ENCODE results near the gene AHI1.

DNA sequence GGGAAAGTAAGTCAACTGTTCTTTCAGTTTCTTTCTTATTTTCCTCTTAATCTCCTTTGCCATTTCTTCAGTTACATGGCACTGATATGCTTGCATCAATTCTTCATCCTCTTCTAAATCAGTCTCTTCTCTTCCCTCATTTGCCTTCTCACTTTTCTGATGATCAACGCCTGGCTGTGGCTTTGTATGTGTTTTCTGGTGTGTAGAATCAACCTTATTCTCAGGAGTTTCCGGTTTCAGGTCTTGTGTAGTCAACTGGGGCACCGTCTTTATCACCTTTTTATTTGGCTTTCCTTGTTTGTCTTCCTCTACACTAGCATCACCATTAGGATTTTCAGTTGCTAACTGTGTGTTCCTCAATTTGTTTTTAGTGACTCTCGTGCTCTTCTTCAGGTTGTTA, 31.6 kb downstream of the AHI1 start:
- TF ChIP-seq, protein P1, sequence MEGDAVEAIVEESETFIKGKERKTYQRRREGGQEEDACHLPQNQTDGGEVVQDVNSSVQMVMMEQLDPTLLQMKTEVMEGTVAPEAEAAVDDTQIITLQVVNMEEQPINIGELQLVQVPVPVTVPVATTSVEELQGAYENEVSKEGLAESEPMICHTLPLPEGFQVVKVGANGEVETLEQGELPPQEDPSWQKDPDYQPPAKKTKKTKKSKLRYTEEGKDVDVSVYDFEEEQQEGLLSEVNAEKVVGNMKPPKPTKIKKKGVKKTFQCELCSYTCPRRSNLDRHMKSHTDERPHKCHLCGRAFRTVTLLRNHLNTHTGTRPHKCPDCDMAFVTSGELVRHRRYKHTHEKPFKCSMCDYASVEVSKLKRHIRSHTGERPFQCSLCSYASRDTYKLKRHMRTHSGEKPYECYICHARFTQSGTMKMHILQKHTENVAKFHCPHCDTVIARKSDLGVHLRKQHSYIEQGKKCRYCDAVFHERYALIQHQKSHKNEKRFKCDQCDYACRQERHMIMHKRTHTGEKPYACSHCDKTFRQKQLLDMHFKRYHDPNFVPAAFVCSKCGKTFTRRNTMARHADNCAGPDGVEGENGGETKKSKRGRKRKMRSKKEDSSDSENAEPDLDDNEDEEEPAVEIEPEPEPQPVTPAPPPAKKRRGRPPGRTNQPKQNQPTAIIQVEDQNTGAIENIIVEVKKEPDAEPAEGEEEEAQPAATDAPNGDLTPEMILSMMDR (IDR thresholded peaks at IDR 0.05), result no peak
- no peak for TF ChIP-seq ZFX (IDR thresholded peaks at IDR 0.05; ENCODE audit: borderline replicate concordance)
